GM19240 (cell line): Measurements from ENCODE around the gene GLRX.

Experiments
- DNase-seq: peaks from one replicate; pipeline ENCODE4 v3.0.0; 2011; ENCODE audit warnings: low spot score; ENCODE audit not compliant: insufficient read length

Gene GLRX

DNA sequence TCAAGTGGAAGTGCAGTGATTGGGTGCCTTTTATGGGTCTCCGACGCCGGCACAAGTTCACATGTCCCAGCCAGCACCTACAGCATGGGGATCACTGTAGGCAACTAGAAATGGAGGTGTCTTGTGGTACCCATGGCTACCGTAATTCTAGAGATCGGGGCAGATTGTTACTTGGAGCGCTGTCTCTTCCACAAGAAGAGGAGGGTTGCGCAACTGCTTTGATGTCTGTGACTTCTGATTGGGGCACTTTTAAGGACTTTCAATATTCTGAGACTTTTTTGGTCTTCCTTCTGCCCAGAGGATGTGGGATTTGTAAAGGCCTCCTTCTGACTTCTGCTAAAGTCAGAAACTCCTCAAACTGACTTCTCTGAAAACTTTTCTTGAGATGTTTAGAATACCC, 41.9 kb downstream of the GLRX start:
- no peak for DNase-seq

- DNase-seq: no peak
These were observed 42.9 kb downstream of the GLRX start for GRCh38 chr5:95779611-95780010.

DNA sequence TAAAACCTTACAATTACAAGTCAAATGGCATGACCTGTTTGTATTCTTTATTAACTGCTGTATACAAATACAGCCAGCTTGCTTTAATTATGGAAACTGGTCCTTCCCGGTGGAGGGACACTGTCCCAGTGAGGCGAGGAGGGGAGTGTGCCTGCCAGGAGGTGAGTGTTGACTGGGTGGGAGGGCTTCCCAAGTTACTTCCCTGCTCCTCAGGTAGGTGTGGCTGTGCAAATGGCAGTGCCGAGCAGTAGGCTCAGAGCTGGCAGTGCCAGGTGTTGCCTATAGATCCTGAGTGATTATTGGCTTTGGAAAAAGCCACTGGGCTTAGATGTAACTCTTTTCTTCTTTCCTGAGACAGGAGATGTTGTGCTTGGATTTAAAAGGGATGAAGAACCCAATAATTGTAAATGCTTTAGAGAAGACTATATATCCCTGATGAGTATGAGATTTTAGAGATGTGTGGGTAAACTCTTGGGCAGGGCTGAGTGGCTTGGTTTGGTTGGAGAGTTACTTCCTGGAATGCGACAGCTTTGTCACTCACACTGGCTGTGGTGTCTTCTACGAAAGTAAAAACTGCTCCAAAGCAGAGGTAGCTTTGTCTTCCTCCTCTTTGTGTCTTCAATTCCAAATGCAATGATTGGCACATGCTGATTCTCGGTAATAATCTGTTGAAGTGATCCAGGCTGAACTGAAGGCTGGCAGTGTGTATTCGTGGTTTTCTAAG, 43.7 kb downstream of the GLRX start:
- DNase-seq: no peak

- DNase-seq: no peak
These were observed 45.1 kb downstream of the GLRX start for GRCh38 chr5:95777441-95777840.

GRCh38 chr5:95773335-95774059, 49.0 kb downstream of the GLRX start:
- no peak for DNase-seq

DNA sequence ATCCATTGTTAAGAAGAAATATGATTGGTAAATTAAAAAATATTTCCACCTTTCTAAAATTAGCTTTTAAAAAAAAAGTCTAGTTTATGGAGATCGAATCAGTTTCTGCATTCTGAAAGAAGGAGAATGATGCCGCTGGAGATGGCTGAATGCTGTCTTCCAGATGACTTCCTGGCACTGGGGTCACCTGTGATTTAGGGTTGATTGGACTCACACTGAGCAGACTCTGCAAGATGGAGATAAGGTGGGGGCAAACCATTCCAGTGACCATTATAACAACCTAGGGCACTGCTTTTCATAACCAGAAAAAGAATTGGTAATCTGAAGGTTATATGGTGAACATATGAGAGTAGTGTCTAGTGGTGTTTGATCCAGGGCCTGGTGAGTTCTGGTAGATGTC, 50.6 kb downstream of the GLRX start:
- no peak for DNase-seq

- no peak for DNase-seq
These were observed 51.5 kb downstream of the GLRX start for GRCh38 chr5:95770830-95771708.

DNA sequence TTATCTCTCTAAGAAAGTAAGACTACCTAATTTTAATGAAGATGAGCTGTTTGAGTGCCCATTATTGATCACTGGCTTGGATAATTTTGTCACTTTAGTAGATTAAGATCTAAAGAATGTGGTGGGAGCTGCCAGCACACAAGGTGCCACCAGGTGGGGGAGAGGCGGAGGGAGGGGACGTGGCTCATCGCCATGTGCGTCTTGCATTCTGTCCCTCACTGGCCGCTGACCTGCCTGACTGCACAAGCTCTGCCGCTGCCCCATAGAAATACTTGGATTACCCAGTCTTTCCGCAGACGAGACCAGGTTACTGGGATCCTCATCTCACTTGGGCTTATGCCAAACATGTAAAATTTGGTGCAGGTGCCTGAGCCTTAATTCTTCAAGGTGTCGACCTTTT, 53.8 kb downstream of the GLRX start:
- DNase-seq: no peak

DNA sequence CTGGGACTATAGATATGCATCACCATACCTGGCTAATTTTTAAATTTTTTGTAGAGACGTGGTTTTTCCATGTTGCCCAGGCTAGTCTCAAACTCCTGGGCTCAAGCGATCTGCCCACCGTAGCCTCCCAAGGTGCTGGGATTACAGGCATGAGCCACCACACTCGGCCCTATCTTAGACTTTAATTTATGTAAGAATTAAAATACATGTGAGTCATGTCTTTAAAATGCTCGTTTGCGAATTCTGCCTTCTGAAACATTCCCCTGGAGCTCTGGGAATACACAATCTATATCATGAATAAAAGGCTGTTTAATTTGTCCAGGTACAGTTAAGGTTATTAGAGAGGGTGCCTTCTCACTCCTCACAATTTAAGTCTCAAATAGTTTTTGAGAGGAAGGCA, 58.6 kb downstream of the GLRX start:
- no peak for DNase-seq
